NCI-H2081 treated with DMSO at 0.1 percent for 48 hours (cell line): ENCODE results near the gene RTN4RL1.
"Not testable (repeated sequence)": the region's sequence is repeated elsewhere in the genome, so short reads cannot be mapped to it uniquely, and the experiment has no call there.

Source experiments
- DNase-seq: peaks from one replicate; lab custom pipeline; 2025; lab: John Stamatoyannopoulos, UW

The RTN4RL1 gene

GRCh38 chr17:2025622-2026309, 632 bp upstream of the RTN4RL1 start:
- DNase-seq = no peak

GRCh38 chr17:2024572-2025219, 438 bp downstream of the RTN4RL1 start:
- DNase-seq = no peak

- no peak for DNase-seq
Measured at GRCh38 chr17:2023692-2024571, 1.2 kb downstream of the RTN4RL1 start.

GRCh38 chr17:2023256-2023655, 1.9 kb downstream of the RTN4RL1 start:
- DNase-seq = no peak

- no peak for DNase-seq
Measured at GRCh38 chr17:2022647-2023240, 2.4 kb downstream of the RTN4RL1 start.

- no peak for DNase-seq
Measured at GRCh38 chr17:2020721-2021120, 4.4 kb downstream of the RTN4RL1 start.

- DNase-seq = no peak
Measured at GRCh38 chr17:2019723-2020122, 5.4 kb downstream of the RTN4RL1 start.

- no peak for DNase-seq
Measured at GRCh38 chr17:2018716-2019510, 6.2 kb downstream of the RTN4RL1 start.

GRCh38 chr17:2017274-2017941, 7.7 kb downstream of the RTN4RL1 start:
- DNase-seq = no peak

- no peak for DNase-seq
Measured at GRCh38 chr17:2016494-2016893, 8.6 kb downstream of the RTN4RL1 start.

- no peak for DNase-seq
Measured at GRCh38 chr17:2015314-2015713, 9.8 kb downstream of the RTN4RL1 start.

GRCh38 chr17:2013994-2014317, 11.2 kb downstream of the RTN4RL1 start:
- DNase-seq = no peak

GRCh38 chr17:2013220-2013993, 11.7 kb downstream of the RTN4RL1 start:
- DNase-seq = not testable (repeated sequence)

- no peak for DNase-seq
Measured at GRCh38 chr17:2012499-2012898, 12.6 kb downstream of the RTN4RL1 start.

- no peak for DNase-seq
Measured at GRCh38 chr17:2011411-2012371, 13.4 kb downstream of the RTN4RL1 start.

- no peak for DNase-seq
Measured at GRCh38 chr17:2009737-2010136, 15.4 kb downstream of the RTN4RL1 start.

- no peak for DNase-seq
Measured at GRCh38 chr17:2008332-2009126, 16.6 kb downstream of the RTN4RL1 start.

GRCh38 chr17:2004435-2004952, 20.6 kb downstream of the RTN4RL1 start:
- DNase-seq = no peak
